ENCODE data around the gene NBAS.
"Not testable (repeated sequence)": the region's sequence is repeated elsewhere in the genome, so short reads cannot be mapped to it uniquely, and the experiment has no call there.

NBAS gene

DNA sequence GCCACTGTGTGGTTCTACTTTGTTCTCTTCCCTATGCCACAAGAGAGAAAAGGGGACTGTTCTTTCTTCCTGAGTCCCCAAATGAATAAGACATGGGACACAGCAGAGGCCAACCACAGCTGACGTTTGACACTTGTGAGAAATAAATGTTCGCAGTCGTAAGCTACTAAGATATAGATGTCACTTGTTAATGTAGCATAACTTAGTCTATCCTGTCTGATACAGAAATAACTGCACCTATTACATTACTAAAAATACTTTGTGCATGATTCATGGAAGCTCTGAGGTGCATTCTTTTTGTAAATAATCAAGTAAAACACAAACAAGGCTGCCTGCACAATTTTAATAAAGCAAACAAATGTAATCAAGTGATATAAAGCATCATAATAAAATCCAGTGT, 148.8 kb downstream of the NBAS start:
- DNase-seq (ENCODE audit: low read depth, low spot score): no peak

DNA sequence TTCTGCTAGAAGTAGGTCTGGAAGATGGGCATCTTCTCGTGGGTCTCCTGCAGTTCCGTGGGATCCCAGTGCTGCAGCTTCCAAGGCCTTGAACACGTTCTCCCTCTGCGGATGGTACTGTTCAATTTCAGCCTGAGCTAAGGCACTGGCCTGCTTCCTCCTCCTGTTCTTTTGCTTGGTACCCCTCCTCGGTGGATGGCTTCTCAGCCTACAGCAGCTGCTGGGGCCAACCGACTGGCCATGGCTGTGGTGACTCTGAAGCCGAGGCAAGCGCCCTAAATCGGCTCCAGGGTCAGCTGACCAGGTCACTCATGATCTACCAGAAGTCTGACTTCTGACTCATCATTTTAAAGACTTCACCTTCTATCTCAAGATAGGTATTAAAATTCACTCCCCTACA, 150.2 kb downstream of the NBAS start:
- no peak for DNase-seq (ENCODE audit: low read depth, low spot score)

DNA sequence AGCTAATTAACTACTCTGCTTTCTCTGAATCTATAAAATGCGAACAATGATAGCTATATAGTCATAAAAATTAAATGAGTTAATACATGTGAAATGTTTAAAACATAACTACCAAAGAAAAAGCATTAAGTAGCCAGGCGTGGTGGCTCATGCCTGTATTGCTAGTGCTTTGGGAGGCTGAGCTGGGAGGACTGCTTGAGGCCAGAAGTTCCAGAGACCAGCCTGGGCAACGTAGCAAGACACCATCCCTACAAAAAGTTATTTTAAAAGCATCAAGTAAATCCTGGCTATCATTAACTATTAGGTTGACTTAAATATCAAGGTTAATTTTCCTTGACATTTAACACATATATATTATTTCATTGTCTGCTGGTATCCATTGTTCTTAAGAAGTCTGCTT, 152.4 kb downstream of the NBAS start:
- no peak for DNase-seq (ENCODE audit: low read depth, low spot score)

DNA sequence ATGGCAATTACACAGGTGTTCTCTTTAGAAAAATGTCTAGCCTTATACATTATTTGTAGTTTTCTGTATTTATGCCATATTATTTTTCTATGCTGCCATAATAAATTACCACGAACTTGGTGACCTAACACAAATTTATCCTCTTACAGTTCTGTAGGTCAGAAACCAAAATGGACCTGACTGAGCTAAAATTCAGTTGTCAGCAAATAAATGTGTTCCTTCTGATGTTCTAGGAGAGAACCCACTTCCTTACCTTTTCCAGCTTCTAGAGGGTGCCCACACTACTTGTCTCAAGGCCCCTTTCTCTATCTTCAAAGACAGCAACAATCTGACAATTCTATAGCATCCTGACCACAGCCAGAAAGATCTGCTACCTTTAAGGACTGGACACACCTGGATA, 153.5 kb downstream of the NBAS start:
- no peak for DNase-seq (ENCODE audit: low read depth, low spot score)

DNA sequence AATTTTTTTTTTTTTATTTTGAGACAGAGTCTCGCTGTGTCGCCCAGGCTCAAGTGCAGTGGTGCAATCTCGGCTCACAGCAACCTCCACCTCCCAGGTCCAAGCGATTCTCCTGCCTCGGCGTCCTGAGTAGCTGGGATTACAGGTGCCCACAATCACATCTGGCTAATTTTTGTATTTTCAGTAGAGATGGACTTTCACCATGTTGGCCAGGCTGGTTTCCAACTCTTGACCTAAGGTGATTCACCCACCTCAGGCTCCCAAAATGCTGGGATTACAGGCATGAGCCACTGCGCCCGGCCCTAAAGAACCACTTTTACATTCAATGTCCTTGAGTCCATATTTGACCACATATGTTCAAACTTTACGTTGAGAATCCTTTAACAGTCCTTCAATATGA, 156.6 kb downstream of the NBAS start:
- DNase-seq (ENCODE audit: low read depth, low spot score): not testable (repeated sequence)

DNA sequence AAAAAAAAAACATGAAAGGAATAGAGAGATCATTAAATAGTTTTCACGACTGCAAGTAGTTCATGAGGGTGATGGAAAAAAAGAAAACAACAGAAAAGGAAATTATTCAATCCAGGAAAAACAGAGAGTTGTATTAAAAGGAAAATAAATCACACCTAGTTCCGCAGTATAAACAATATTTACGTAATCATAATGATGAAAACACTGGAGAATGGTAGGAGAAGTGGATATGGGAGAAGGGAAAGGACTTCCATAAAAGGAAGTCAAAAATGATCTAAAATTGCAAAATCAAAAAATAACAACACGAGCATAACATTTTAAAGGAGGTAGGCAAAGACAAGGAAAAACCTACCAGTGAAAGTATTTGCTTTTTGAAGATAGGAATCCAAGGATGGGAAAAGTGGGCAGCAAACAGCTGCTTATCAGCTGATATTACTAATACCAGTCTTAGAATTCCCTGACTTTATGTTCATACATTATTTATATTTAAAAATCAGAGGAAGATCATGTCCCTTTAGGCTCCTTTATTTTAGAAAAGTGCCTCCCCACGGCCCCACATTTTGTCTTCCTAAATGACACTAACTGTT, 160.8 kb downstream of the NBAS start:
- DNase-seq (ENCODE audit: low read depth, low spot score): no peak

DNA sequence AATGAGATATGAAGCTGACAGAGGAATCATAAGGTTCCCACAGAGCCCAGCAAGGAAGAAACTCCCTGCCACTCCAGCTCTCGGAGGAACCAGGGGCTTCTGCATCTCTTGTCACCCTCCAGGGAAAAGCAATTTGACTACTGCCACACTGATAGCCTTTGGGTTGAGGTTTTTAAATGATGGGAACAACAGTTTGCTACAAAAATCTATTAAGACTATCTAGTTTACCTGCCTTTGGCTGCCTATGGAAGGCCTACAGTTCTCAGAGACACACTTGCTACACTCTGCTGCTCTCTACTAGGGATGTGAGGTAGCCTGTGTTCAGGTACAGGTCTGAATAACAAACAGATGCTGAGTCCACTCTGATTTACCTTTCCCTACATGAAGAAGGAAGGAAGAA, 161.9 kb downstream of the NBAS start:
- no peak for DNase-seq (ENCODE audit: low read depth, low spot score)

DNA sequence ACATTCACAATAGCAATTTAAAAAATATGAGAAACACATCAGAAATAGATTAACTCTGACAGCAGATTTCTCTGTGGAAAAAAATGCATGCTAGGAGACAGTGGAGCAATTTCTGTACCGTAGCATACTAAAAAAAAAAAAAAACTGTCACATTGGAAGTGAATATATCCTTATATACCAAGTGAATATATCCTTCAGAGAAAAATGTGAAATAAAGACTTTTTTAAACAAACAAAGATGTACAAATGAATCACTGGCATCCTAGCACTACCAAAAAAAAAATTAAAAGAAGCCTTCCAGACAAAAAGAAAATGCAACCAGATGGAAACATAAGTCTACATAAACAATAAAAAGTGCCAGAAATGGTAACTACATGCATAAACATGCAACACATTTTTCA, 169.4 kb downstream of the NBAS start:
- DNase-seq (ENCODE audit: low read depth, low spot score): no peak

DNA sequence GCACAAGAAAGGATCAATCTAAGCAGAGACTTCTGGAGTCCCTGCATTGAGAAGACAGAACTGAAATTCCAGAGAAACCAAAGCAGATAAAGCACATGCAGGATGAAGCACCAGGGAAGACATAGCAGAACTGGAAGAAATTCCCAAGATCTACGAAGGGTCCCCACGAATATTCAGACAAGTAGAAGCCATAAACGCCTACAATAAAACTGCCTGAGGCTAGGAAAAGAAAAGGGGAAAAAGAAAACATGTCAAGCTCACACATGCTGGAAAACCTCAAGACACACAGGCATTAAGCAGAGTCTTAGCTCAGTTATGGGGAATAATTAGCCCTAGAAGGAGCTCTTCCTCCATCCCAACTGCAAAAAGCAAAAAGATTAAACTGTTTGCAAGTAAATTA, 171.2 kb downstream of the NBAS start:
- DNase-seq (ENCODE audit: low read depth, low spot score): no peak

DNA sequence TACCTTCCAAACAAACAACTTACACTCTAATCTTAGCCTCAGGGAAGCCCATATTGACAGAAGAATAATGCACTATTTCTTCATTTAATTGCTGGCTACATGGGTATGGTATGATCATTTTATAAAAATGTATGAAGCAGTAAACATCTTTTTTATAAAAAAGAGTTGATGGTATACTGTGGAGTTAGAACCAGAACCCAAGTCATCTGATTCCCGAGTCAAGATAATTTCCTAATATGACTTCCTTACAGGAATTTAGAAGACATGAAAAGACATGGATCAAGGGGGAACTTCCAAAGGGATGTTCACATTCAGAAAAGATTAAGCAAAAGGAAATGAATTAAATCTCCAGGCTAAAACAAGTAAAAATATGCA, 171.8 kb downstream of the NBAS start:
- DNase-seq (ENCODE audit: low read depth, low spot score): no peak

DNA sequence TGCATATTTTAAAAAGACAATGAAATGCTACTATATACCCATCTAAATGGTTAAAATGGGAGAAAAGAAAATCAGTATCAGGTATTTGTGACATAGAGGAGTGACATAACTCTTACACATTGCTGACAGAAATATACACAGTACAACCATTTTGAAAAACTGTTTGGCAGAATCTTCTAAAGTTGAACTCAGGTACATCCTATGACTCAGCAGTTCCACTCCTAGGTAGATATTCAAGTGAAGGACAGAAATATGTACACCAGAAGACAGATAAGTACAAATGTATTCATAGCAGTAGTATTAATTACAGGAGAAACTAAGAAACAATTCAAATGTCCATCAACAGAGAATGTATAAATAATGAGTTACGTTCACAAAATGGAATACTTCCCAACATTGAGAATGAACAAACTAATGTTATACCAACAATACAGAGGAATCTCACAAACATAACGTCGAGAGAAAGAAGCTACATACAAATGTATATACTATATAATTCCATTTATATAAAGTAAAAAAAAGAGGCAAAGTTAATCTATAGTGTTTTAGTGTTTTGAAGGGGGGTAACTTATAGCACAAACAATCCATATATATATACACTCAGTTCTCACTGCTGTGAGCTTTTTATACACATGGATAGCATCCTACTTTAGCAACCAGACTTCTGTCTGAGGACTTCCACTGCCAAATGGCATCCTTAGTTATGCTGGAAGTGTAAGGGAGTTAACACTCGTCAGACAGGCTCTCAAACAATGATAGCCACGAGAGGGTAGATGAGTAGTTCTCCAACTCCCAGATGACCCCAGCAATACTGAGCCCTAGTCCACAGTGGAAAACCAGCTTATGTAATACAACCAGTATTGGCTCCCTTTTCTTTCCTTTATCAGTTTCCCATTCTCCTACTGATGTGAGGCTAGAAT, 172.5 kb downstream of the NBAS start:
- DNase-seq (ENCODE audit: low read depth, low spot score): no peak

- DNase-seq (ENCODE audit: low read depth, low spot score): no peak
These were observed 175.9 kb downstream of the NBAS start for GRCh38 chr2:15385184-15385583.

GRCh38 chr2:15383695-15384350, 177.3 kb downstream of the NBAS start:
- no peak for DNase-seq (ENCODE audit: low read depth, low spot score)

GRCh38 chr2:15378148-15378908, 182.8 kb downstream of the NBAS start:
- DNase-seq (ENCODE audit: low read depth, low spot score): no peak

- no peak for DNase-seq (ENCODE audit: low read depth, low spot score)
These were observed 183.9 kb downstream of the NBAS start for GRCh38 chr2:15377202-15377601.

- no peak for DNase-seq (ENCODE audit: low read depth, low spot score)
These were observed 189.1 kb downstream of the NBAS start for GRCh38 chr2:15372019-15372418.

DNA sequence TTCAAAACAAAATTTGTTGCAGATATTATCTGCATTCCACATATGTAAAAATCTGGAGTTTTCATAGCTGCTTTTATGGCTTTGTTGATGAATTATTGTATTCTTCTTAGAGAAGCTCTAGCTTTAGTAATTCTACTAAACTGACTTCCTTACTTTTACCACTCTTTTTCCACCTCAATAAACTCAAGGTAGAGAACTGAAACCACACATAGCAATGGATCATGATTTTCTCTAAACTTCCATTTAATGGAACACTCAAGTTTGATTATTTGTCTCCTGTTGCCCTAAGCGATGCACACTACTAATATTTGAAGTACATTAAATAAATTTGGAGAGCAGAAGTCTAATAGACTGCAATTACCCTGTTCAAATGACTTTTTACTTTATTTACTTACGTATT, 192.0 kb downstream of the NBAS start:
- no peak for DNase-seq (ENCODE audit: low read depth, low spot score)

DNA sequence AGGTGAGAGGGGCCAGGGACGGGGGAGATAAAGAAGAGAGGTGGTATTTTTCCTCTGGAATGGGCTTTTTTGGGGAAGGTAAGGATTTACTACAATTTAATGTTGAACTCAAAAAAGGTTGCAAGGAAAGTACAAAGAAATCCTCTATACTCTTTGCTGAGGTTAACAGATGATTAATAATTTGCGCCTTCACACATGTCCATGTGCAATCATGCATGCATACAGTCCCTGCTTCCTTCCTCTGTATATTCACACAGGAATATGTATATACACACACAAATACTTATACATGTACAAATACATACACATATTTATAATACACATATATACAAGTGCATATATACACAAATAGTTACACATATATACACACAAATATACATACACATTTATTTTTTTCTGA, 193.4 kb downstream of the NBAS start:
- no peak for DNase-seq (ENCODE audit: low read depth, low spot score)

GRCh38 chr2:15367205-15367604, 193.9 kb downstream of the NBAS start:
- DNase-seq (ENCODE audit: low read depth, low spot score): no peak

GRCh38 chr2:15365411-15365810, 195.7 kb downstream of the NBAS start:
- DNase-seq (ENCODE audit: low read depth, low spot score): no peak

DNA sequence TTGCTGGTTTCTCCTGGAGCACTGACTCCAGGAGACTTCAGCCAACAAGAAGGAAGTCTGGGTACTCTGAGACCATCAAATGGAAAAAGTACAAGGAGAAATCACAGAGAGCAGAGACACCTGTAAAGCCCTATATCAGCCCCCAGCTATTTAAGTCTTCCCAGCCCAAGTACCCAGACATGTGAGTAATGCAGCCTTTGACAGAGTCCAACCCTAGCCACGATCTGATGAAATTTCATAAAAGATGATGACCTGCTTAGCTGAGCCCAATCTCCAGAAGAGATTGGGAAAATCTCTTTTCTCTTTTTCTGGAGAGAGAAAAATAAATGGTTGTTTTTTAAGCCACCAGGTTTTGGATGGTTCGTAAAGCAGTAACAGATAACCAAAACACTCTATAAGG, 196.6 kb downstream of the NBAS start:
- DNase-seq (ENCODE audit: low read depth, low spot score): no peak

DNA sequence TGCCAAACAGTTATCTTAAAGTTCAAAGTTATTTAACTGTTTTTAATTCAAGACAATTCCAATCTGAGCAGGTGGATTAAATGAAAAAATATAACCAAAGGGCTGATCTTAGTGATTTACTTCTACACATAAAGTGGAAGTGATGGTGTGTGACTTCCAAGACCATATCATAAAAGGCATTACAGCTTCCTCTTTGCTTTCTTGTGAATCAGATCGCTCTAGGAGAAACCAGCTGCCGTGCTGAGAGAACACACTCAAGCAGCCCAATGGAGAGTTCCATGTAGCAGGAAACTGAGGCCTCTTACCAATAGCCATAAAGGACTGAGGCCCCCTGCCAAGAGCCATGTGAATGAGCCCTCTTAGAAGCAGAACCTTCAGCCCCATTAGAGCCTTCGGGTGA, 197.4 kb downstream of the NBAS start:
- no peak for DNase-seq (ENCODE audit: low read depth, low spot score)

Data from smooth muscle cell of the brain vasculature (primary cell).